Measurements from ENCODE around the gene U2SURP. TPM values are rescaled to one million over a fixed set of nuclear protein-coding genes. Genes with fewer than 3 reads are reported as not detected.
"Not testable (repeated sequence)": the region's sequence is repeated elsewhere in the genome, so short reads cannot be mapped to it uniquely, and the experiment has no call there.

The U2SURP gene
- total RNA-seq, 1 experiment from 2014 or later, result 275 TPM

GRCh38 chr3:143071776-143072175 lies 70.4 kb downstream of the U2SURP start:
- Mint-ChIP-seq H3K4me3 (ENCODE audit: low read depth, unreplicated experiment) (no peak overlapping the region), H3K9me3 (ENCODE audit: low read depth, unreplicated experiment) (no peaks in the 10 kb centered on the region), H3K27me3 (ENCODE audit: unreplicated experiment) (no peaks in the 10 kb centered on the region), H3K4me1 (ENCODE audit: low read depth, unreplicated experiment) (peaks cover 8% of the 10 kb centered on the region), H3K36me3 (ENCODE audit: insufficient read depth, unreplicated experiment) (no peaks in the 10 kb centered on the region), H3K27ac (ENCODE audit: unreplicated experiment) (no peak overlapping the region)
- no TSS peak for BruUV-seq (replicated peaks)
- no peak for TF ChIP-seq CTCF (IDR thresholded peaks at IDR 0.05; ENCODE audit: unreplicated experiment)
- CTCF ChIA-PET, result interaction anchor here (1.0 to 2.0 kb wide), 3 partner anchors 9 to 602 kb away, joined by 3 to 17 read pairs (median 8); no protein-coding TSS in a partner anchor
- intact Hi-C loops (cut with micrococcal nuclease; ENCODE audit: unreplicated experiment), result loop anchor here (2.0 to 5.0 kb wide), 3 partner anchors 573 to 691 kb away; no protein-coding TSS in a partner anchor
- DNase-seq, result no peak

- H3K36me3 Mint-ChIP-seq (ENCODE audit: insufficient read depth, unreplicated experiment); H3K27ac Mint-ChIP-seq (ENCODE audit: unreplicated experiment); CTCF ChIA-PET; DNase-seq; H3K27me3 Mint-ChIP-seq (ENCODE audit: unreplicated experiment); H3K4me3 Mint-ChIP-seq (ENCODE audit: low read depth, unreplicated experiment); H3K4me1 Mint-ChIP-seq (ENCODE audit: low read depth, unreplicated experiment); H3K9me3 Mint-ChIP-seq (ENCODE audit: low read depth, unreplicated experiment); BruUV-seq (replicated peaks): not testable (repeated sequence)
- intact Hi-C loops (cut with micrococcal nuclease; ENCODE audit: unreplicated experiment), result loop anchor here (5.0 kb wide), 1 partner anchor 600 kb away; no protein-coding TSS in a partner anchor
Observed at GRCh38 chr3:143072298-143073020, 71.1 kb downstream of the U2SURP start.

- H3K9me3 Mint-ChIP-seq (ENCODE audit: low read depth, unreplicated experiment), result not testable (repeated sequence)
Observed at GRCh38 chr3:143073541-143073940, 72.2 kb downstream of the U2SURP start.

GRCh38 chr3:143073983-143074382 lies 72.6 kb downstream of the U2SURP start:
- CTCF ChIA-PET; H3K4me3 Mint-ChIP-seq (ENCODE audit: low read depth, unreplicated experiment); H3K36me3 Mint-ChIP-seq (ENCODE audit: insufficient read depth, unreplicated experiment); H3K4me1 Mint-ChIP-seq (ENCODE audit: low read depth, unreplicated experiment); DNase-seq; H3K9me3 Mint-ChIP-seq (ENCODE audit: low read depth, unreplicated experiment); H3K27me3 Mint-ChIP-seq (ENCODE audit: unreplicated experiment); H3K27ac Mint-ChIP-seq (ENCODE audit: unreplicated experiment); BruUV-seq (replicated peaks): not testable (repeated sequence)
- intact Hi-C loops (cut with micrococcal nuclease; ENCODE audit: unreplicated experiment), result loop anchor here (5.0 kb wide), 1 partner anchor 598 kb away; no protein-coding TSS in a partner anchor

More at GRCh38 chr3:143073541-143073940, 72.2 kb downstream of the U2SURP start:
- H3K27ac Mint-ChIP-seq (ENCODE audit: unreplicated experiment); H3K27me3 Mint-ChIP-seq (ENCODE audit: unreplicated experiment); H3K36me3 Mint-ChIP-seq (ENCODE audit: insufficient read depth, unreplicated experiment); BruUV-seq (replicated peaks); H3K4me3 Mint-ChIP-seq (ENCODE audit: low read depth, unreplicated experiment); H3K4me1 Mint-ChIP-seq (ENCODE audit: low read depth, unreplicated experiment); CTCF ChIA-PET; DNase-seq: not testable (repeated sequence)
- intact Hi-C loops (cut with micrococcal nuclease; ENCODE audit: unreplicated experiment), result loop anchor here (5.0 kb wide), 1 partner anchor 599 kb away; no protein-coding TSS in a partner anchor

GRCh38 chr3:143078883-143079282 lies 77.5 kb downstream of the U2SURP start:
- Mint-ChIP-seq H3K4me3 (ENCODE audit: low read depth, unreplicated experiment) (no peak overlapping the region), H3K36me3 (ENCODE audit: insufficient read depth, unreplicated experiment) (no peaks in the 10 kb centered on the region), H3K27ac (ENCODE audit: unreplicated experiment) (no peak overlapping the region), H3K4me1 (ENCODE audit: low read depth, unreplicated experiment) (no peaks in the 10 kb centered on the region), H3K9me3 (ENCODE audit: low read depth, unreplicated experiment) (no peaks in the 10 kb centered on the region), H3K27me3 (ENCODE audit: unreplicated experiment) (peaks cover 42% of the 10 kb centered on the region)
- no TSS peak for BruUV-seq (replicated peaks)
- CTCF ChIA-PET, result no interaction called here
- intact Hi-C loops (cut with micrococcal nuclease; ENCODE audit: unreplicated experiment), result no loop called here
- no peak for DNase-seq
- no peak for TF ChIP-seq CTCF (IDR thresholded peaks at IDR 0.05; ENCODE audit: unreplicated experiment)

Measured in Calu3 (cell line).